ENCODE results near the gene S100A13.

The S100A13 gene

GRCh38 chr1:153638261-153638660 is 11.0 kb upstream of the S100A13 start:
- peaks cover 36% of the 10 kb centered on the region for H3K4me1 ChIP-seq
- TF ChIP-seq Cebpa-rat (IDR thresholded peaks at IDR 0.05), result no peak
- peaks cover 59% of the 10 kb centered on the region for H4K20me1 ChIP-seq
- no peak overlapping the region for H3K4me3 ChIP-seq
- no peak overlapping the region for H3K27ac ChIP-seq
- H3K9ac ChIP-seq, result no peak overlapping the region
- no peak overlapping the region for H3K4me2 ChIP-seq
- peaks cover 80% of the 10 kb centered on the region for H3K36me3 ChIP-seq
- H3K9me3 ChIP-seq, result no peaks in the 10 kb centered on the region
- H3K27me3 ChIP-seq, result no peaks in the 10 kb centered on the region

- H3K36me3 ChIP-seq, result peaks cover 61% of the 10 kb centered on the region
Observed at GRCh38 chr1:153636312-153636711, 9.0 kb upstream of the S100A13 start.

GRCh38 chr1:153635872-153636271 is 8.6 kb upstream of the S100A13 start:
- peak overlapping the region; percentile 99; the same call in 1 of the 2 replicates for H3K9ac ChIP-seq
- TF ChIP-seq Cebpa-rat (IDR thresholded peaks at IDR 0.05), result no peak
- H3K4me2 ChIP-seq, result peak overlapping the region; percentile 92
- no peaks in the 10 kb centered on the region for H3K27me3 ChIP-seq
- peaks cover 35% of the 10 kb centered on the region; the same call in 1 of the 2 replicates for H4K20me1 ChIP-seq
- peak overlapping the region; percentile 88; the same call in 1 of the 2 replicates for H3K4me3 ChIP-seq
- peak overlapping the region; percentile 100; the same call in 1 of the 2 replicates for H3K27ac ChIP-seq
- no peaks in the 10 kb centered on the region for H3K9me3 ChIP-seq
- H3K36me3 ChIP-seq, result peaks cover 57% of the 10 kb centered on the region
- peaks cover 52% of the 10 kb centered on the region for H3K4me1 ChIP-seq

More at GRCh38 chr1:153636312-153636711, 9.0 kb upstream of the S100A13 start:
- Histone ChIP-seq H3K4me3 (no peak overlapping the region), H3K27ac (no peak overlapping the region), H4K20me1 (peaks cover 39% of the 10 kb centered on the region; the same call in 1 of the 2 replicates), H3K27me3 (no peaks in the 10 kb centered on the region), H3K4me1 (peaks cover 50% of the 10 kb centered on the region), H3K9ac (no peak overlapping the region), H3K9me3 (no peaks in the 10 kb centered on the region), H3K4me2 (peak overlapping the region; percentile 92)
- no peak for TF ChIP-seq Cebpa-rat (IDR thresholded peaks at IDR 0.05)

GRCh38 chr1:153633754-153634665 is 6.7 kb upstream of the S100A13 start, which contains the start of gene CHTOP:
CHTOP (plus strand) TSS chr1:153634066; CDS start chr1:153636589, 2,523 bp downstream.
- Histone ChIP-seq H3K4me1 (peaks cover 70% of the 10 kb centered on the region), H3K27me3 (no peaks in the 10 kb centered on the region), H3K9me3 (no peaks in the 10 kb centered on the region), H4K20me1 (peaks cover 26% of the 10 kb centered on the region; the same call in 1 of the 2 replicates), H3K27ac (peak within 1 kb of the TSS; percentile 100), H3K9ac (peak within 1 kb of the TSS; percentile 99), H3K4me2 (peak within 1 kb of the TSS; percentile 92), H3K36me3 (peaks cover 38% of the 10 kb centered on the region), H3K4me3 (peak within 1 kb of the TSS; percentile 88)
- no peak for TF ChIP-seq Cebpa-rat (IDR thresholded peaks at IDR 0.05)

- Histone ChIP-seq H3K4me2 (peak overlapping the region; percentile 37; the same call in 1 of the 2 replicates), H4K20me1 (peaks cover 25% of the 10 kb centered on the region; the same call in 1 of the 2 replicates), H3K36me3 (peaks cover 30% of the 10 kb centered on the region), H3K9ac (no peak overlapping the region), H3K9me3 (no peaks in the 10 kb centered on the region), H3K4me3 (0 out of 2 replicates have a peak overlapping the region, but pooled peaks have one; percentile 88), H3K27ac (no peak overlapping the region), H3K27me3 (no peaks in the 10 kb centered on the region), H3K4me1 (peaks cover 78% of the 10 kb centered on the region)
- TF ChIP-seq Cebpa-rat (IDR thresholded peaks at IDR 0.05), result no peak
Observed at GRCh38 chr1:153633161-153633753, 6.0 kb upstream of the S100A13 start.

- Histone ChIP-seq H4K20me1 (peaks cover 15% of the 10 kb centered on the region; the same call in 1 of the 2 replicates), H3K4me3 (no peak overlapping the region), H3K27ac (no peak overlapping the region), H3K36me3 (peaks cover 11% of the 10 kb centered on the region), H3K4me2 (no peak overlapping the region), H3K27me3 (no peaks in the 10 kb centered on the region), H3K9me3 (no peaks in the 10 kb centered on the region), H3K4me1 (peaks cover 83% of the 10 kb centered on the region), H3K9ac (no peak overlapping the region)
- no peak for TF ChIP-seq Cebpa-rat (IDR thresholded peaks at IDR 0.05)
Observed at GRCh38 chr1:153631047-153632022, 4.0 kb upstream of the S100A13 start.

DNA sequence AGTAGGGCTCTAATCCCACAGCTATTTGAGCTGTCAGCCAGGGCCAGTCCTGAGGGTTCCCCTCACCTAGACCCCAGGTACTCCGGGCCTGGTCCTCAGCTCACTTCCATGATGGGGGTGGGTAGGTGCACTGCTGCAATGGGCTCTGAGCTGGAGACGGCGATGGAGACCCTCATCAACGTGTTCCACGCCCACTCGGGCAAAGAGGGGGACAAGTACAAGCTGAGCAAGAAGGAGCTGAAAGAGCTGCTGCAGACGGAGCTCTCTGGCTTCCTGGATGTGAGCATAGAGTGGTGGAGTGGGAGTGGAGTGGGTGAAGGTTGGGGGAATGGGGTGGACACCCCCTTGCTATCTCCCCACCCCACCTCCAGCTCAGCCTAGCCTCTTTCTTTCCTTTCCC is 3.1 kb upstream of the S100A13 start:
- Histone ChIP-seq H3K4me1 (peaks cover 83% of the 10 kb centered on the region), H3K4me2 (peak overlapping the region; percentile 99), H3K9me3 (no peaks in the 10 kb centered on the region), H3K27ac (peak overlapping the region; percentile 84), H3K4me3 (no peak overlapping the region), H4K20me1 (peaks cover 7% of the 10 kb centered on the region; the same call in 1 of the 2 replicates), H3K36me3 (peaks cover 4% of the 10 kb centered on the region), H3K9ac (no peak overlapping the region), H3K27me3 (no peaks in the 10 kb centered on the region)
- TF ChIP-seq Cebpa-rat (IDR thresholded peaks at IDR 0.05), result no peak

GRCh38 chr1:153629971-153630370 is 2.7 kb upstream of the S100A13 start:
- H3K36me3 ChIP-seq, result peaks cover 6% of the 10 kb centered on the region; the same call in 1 of the 2 replicates
- peak overlapping the region; percentile 87 for H3K9ac ChIP-seq
- peak overlapping the region; percentile 99 for H3K4me2 ChIP-seq
- H3K4me3 ChIP-seq, result no peak overlapping the region
- TF ChIP-seq Cebpa-rat (IDR thresholded peaks at IDR 0.05), result no peak
- no peaks in the 10 kb centered on the region for H3K27me3 ChIP-seq
- H3K4me1 ChIP-seq, result peaks cover 83% of the 10 kb centered on the region
- H3K9me3 ChIP-seq, result no peaks in the 10 kb centered on the region
- peak overlapping the region; percentile 84 for H3K27ac ChIP-seq
- peaks cover 2% of the 10 kb centered on the region; the same call in 1 of the 2 replicates for H4K20me1 ChIP-seq

GRCh38 chr1:153629343-153629665 is 2.0 kb upstream of the S100A13 start:
- H3K4me3 ChIP-seq, result peak overlapping the region; percentile 53; the same call in 1 of the 2 replicates
- no peaks in the 10 kb centered on the region for H4K20me1 ChIP-seq
- H3K27me3 ChIP-seq, result no peaks in the 10 kb centered on the region
- H3K4me1 ChIP-seq, result peaks cover 89% of the 10 kb centered on the region
- peak overlapping the region; percentile 99 for H3K4me2 ChIP-seq
- peak overlapping the region; percentile 87 for H3K9ac ChIP-seq
- peaks cover 8% of the 10 kb centered on the region; the same call in 1 of the 2 replicates for H3K36me3 ChIP-seq
- no peaks in the 10 kb centered on the region for H3K9me3 ChIP-seq
- TF ChIP-seq Cebpa-rat (IDR thresholded peaks at IDR 0.05), result no peak
- peak overlapping the region; percentile 84 for H3K27ac ChIP-seq
